GM12801 (cell line): ENCODE results near the gene HOXB9.

Experiments used
- TF ChIP-seq, protein P1 (sequence below): IDR thresholded peaks from one replicate; pipeline ENCODE4 v1.5.1; 2011; ENCODE audit warnings: control low read depth; ENCODE audit not compliant: insufficient read length; ENCODE audit errors: extremely low read depth

The HOXB9 gene

DNA sequence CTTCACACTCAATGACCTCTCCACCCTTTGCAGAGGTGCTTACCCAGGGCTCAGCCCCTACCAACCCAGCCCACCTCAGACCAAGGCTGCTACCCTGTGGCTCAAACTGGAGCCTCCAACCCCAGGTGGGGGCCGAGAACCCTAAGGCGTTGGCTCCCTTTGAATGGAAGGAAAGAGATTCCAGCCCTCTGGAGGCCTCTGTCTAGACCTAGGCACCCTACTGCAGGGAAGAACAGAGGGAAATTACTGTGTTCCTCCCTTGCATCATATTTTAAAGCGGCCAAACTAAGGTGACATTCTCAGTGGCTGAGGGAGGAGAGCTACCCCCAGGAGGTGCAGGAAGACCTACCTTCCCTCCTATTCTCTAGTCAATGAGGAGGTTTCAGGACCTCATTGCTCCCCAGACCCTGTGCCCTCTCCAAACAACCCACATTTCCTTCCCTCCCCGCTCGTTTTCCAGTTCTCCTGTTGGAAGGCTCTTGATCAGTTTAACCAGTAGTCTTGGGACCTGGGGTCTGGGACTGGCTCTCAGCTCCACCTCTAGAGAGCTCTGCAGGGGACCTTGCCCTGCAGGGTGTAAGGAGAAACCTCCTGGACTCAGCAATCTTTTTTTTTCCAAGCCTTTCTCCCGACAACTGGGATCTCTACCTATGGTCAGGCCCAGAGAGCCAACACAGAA lies 5.6 kb downstream of the HOXB9 start:
- TF ChIP-seq, protein P1, sequence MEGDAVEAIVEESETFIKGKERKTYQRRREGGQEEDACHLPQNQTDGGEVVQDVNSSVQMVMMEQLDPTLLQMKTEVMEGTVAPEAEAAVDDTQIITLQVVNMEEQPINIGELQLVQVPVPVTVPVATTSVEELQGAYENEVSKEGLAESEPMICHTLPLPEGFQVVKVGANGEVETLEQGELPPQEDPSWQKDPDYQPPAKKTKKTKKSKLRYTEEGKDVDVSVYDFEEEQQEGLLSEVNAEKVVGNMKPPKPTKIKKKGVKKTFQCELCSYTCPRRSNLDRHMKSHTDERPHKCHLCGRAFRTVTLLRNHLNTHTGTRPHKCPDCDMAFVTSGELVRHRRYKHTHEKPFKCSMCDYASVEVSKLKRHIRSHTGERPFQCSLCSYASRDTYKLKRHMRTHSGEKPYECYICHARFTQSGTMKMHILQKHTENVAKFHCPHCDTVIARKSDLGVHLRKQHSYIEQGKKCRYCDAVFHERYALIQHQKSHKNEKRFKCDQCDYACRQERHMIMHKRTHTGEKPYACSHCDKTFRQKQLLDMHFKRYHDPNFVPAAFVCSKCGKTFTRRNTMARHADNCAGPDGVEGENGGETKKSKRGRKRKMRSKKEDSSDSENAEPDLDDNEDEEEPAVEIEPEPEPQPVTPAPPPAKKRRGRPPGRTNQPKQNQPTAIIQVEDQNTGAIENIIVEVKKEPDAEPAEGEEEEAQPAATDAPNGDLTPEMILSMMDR: no peak

DNA sequence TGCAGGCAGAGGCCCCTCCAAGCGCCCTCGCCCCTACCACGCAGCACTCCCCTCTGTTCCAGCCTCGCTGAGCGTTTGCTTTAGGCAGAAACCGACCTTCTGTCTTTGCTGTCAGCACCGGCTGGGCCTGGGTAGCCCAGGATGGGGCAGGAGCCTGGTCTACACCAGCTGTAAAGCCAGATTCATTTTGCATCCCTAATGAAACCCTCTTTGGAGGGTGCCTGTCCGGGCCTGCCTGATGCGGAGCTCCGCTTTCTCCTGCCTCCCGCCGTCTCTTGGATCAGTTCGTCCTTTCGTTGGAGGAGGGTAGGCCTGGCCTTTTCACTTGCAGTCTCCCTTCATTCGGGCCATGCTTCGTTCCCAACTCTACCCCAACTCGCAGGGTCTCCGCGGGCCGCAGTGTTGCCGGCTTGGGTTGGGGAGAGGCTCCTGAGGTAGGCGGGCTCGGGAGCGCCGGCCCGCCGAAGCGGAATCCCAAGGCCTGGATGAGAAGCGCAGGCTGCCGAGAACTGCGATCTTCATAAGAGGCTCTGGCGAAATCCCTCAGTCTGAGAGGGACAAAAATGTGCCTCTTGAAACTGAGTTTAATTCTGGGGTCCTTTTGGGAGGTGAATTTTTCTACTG lies 6.2 kb downstream of the HOXB9 start:
- TF ChIP-seq, protein P1: no peak

DNA sequence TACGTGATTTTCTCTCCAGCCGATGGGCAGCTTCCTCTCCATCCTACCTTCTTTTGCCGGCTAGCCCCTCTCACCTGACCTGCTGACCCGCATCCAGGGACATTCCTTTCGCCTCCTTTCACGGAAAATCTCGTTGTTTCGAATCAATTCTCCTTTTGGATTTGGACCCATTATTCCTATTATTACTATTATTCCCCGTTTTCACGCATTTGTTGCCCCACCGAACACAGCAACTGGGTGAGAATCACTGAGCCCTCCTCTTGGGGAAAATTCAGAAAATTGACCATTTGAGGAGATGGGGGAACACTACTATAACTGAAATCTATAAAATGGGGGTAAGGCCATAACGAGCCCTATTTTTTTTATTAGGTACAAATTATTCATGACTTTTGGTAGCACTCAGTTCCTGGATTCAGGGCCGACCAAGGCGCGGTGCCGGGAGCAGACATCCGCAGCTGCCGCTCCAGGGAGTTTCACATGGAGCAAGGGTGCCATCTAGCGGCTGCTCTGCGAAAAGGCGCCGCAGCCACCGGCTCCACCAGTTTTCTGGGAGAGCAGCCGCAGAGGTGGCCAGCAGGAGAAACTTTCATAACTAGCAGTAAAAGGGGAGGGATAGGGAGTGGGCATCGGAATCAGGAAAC lies 7.8 kb downstream of the HOXB9 start:
- TF ChIP-seq, protein P1: no peak

DNA sequence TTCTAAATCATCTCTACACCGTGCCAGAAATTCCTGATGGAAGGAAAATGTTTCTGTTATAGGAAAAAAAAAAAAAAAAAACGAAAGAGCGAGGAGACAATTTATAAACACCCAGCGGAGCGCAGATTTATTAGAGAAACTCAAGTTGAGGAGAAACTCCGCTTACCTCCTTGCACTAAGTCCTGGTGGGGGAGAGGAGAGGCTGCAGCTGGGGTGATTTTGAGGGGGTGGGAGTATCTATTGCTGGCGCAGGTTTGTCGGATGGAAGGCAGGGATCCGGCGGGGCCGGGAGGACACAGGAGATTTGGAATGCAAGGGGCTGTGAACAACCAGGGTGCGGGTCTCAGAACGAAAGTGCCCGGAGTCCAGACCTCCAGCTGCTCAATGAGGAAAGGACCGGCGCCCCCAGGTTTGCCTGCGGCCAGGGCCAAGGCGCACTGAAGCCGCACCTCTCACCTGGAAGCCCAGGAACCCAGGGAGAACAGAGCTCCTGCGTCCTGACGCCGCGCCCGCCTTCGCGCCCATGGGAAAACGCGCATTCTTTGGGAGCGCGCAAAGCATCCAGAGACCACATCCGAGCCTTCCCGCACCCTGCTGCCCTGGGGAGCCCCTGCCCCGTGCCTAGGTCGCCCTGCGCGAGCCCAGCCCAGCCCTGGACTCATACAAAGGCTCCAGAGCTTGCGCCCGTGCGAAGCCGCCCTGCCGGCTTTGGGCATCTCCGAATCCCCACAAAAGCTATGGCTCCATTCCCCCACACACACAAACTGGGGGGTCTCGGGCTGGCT lies 8.5 kb downstream of the HOXB9 start:
- TF ChIP-seq, protein P1: no peak

DNA sequence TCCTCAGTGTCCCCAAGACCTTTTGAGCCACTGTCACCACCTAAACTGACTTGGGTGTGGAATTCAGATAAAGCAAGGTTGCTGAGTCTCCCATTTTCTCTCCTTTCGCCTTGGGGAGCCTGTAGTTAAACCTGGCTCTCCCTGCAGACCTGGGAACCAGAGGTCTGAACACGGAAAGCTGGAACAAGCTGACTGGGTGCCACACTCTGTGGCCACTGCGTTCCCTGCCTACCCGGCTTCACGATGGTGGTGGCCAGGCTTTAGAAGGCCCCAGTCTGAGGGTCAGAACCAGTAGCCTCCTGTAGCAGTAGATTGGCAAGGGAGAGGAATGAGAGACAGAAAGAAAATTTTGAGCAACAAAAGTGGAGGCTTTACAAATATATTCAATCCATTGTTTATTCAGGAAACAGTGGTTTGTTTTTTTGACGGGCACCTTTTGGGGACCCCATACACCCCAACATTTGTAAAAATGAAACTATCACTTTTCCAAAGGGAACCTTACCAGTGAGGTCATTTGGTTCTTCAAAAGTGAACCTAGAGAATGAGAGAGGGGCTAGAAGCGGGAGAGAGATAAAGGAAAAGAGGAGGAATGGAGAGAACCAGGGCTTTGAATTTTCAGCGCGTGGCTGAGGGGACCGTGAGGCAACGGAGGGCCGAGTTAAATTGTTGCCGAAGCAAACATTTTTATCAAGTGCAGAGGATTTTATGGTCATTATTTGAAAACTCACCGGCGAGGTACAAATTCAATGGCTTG lies 9.3 kb downstream of the HOXB9 start:
- TF ChIP-seq, protein P1: no peak

DNA sequence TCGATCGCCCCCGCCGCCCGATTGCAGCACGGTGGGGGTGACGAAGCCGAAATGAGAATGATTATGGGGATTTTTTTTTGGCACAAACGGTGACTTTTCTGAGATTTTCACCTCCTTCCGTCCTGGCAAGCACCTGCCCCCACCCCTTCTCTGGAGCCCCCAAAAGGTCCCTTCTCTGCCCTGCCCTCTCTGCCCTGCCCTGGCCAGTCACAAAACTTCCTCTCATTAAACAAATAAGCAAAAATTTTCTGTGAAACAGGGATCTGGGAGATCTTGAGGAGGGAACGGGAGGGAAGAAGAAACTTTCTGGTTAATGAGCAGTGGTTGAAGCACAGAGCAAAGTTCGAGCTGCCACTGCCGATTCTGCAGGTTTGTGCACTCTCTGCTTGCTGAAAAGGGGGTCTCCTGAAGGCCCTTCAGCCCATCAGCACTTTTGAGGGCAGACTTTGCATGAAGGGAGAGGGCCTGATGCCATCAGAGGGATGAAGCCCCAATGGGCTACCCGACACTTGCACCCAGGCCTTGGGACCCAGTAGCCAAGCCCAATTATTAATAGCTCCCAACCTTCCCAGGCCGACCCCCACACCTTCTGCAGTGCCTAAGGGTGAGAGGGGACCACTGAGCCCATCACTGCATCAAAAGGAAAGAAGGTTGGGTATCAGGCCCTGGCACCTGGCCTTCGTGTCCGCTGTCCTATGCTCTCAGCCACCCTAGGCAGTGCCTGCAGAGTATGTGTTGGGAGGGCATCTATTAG lies 10.0 kb downstream of the HOXB9 start:
- TF ChIP-seq, protein P1: no peak
